Tibial artery (tissue), 4 donors: ENCODE data around the gene AHRR.

Experiments used
- DNase-seq, 2 donors: peaks; one replicate each; pipeline ENCODE4 v3.0.0-alpha.2; 2019
- H3K27ac ChIP-seq, 2 donors: fragments of 200-600 bp; sonication (generic) in 1 of 2; 1 replicate in 1 of 2; 2 replicates in 1 of 2; pipeline ENCODE4 v1.5.1; 2018 to 2019; ENCODE audit warnings: mild to moderate bottlenecking in 1 of 2
- H3K27me3 ChIP-seq, 2 donors: fragments of 200-600 bp; sonication (generic) in 1 of 2; one replicate each; pipeline versions ENCODE4 v1.5.1 to v1.6.0; 2016 to 2019
- H3K36me3 ChIP-seq, 3 donors: fragments of 200-600 bp; sonication (generic) in 2 of 3; one replicate each; pipeline ENCODE4 v1.5.1; 2016 to 2019; ENCODE audit warnings: mild to moderate bottlenecking in 2 of 3
- H3K4me1 ChIP-seq, 4 donors: fragments of 200-600 bp; sonication (generic) in 2 of 4; 1 replicate in 3 of 4; 2 replicates in 1 of 4; pipeline ENCODE4 v1.5.1; 2016 to 2019
- H3K4me3 ChIP-seq, 2 donors: fragments of 200-600 bp; sonication (generic) in 1 of 2; 1 replicate in 1 of 2; 2 replicates in 1 of 2; pipeline ENCODE4 v1.5.1; 2018 to 2019; ENCODE audit warnings: mild to moderate bottlenecking in 2 of 2
- H3K9me3 ChIP-seq, 3 donors: fragments of 200-600 bp; sonication (generic) in 1 of 3; one replicate each; pipeline ENCODE4 v1.5.1; 2016 to 2019
- intact Hi-C: fragments of 100-400 bp; cut with DNase I; formaldehyde crosslinking; loops from one replicate; pipeline ENCODE4 v1.15.0; 2023; ENCODE audit warnings: low total_unique reads
- TF ChIP-seq, protein P1 (sequence below), 2 experiments: fragments of 200-600 bp in 1 of 2; fragments of 450-650 bp in 1 of 2; IDR thresholded peaks; one replicate each; pipeline ENCODE4 v1.5.1; 2017 to 2019; ENCODE audit warnings: antibody characterized with exemption in 2 of 2, mild to moderate bottlenecking in 1 of 2, moderate library complexity in 1 of 2

Gene AHRR

DNA sequence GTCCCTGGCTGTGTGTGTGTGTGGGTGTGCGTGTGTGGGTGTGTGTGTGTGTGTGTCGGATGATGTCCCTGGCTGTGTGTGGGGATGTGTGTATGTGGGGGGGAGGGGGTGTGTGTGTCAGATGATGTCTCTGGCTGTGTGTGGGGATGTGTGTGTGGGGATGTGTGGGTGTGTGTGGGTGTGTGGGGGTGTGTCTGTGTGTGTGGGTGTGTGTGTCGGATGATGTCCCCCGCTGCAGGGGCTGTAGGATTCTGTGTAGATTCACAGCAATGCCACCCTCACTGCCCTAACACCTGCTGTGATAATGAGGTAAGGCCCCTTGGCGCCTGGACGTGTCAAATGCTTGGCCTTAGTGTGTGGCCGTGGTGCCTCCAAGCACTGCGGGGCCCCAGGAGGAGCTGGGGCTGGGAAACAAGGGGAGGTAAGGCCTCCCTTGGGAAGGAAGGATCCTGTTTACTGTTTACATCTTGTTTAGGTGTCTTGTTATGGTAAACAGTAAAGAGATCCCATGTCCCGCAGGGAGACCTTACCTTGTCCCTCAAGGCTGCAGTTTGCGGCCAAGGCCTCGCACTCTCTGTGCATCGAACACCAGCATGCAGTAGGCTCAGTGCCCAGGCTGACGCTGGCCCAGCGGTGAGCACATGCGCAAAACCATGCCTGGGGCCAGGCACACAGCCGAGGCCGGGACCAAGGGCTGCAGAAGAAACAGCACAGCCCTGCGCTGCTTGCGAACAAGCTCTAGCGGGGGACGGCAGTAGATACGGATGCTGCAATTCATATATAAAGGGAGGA, 24.1 kb downstream of the AHRR start:
- peaks cover 0 to 9% (median 3%) of the 10 kb centered on the region in 4 donors for H3K4me1 ChIP-seq
- peaks cover 0 to 38% of the 10 kb centered on the region in 2 donors for H3K27me3 ChIP-seq
- TF ChIP-seq, protein P1, sequence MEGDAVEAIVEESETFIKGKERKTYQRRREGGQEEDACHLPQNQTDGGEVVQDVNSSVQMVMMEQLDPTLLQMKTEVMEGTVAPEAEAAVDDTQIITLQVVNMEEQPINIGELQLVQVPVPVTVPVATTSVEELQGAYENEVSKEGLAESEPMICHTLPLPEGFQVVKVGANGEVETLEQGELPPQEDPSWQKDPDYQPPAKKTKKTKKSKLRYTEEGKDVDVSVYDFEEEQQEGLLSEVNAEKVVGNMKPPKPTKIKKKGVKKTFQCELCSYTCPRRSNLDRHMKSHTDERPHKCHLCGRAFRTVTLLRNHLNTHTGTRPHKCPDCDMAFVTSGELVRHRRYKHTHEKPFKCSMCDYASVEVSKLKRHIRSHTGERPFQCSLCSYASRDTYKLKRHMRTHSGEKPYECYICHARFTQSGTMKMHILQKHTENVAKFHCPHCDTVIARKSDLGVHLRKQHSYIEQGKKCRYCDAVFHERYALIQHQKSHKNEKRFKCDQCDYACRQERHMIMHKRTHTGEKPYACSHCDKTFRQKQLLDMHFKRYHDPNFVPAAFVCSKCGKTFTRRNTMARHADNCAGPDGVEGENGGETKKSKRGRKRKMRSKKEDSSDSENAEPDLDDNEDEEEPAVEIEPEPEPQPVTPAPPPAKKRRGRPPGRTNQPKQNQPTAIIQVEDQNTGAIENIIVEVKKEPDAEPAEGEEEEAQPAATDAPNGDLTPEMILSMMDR (IDR thresholded peaks at IDR 0.05), result no peak
- H3K27ac ChIP-seq, result no peak overlapping the region
- DNase-seq, result no peak
- no peaks in the 10 kb centered on the region for H3K36me3 ChIP-seq
- H3K4me3 ChIP-seq, result no peak overlapping the region
- H3K9me3 ChIP-seq, result no peaks in the 10 kb centered on the region
- intact Hi-C loops, result no loop called here

DNA sequence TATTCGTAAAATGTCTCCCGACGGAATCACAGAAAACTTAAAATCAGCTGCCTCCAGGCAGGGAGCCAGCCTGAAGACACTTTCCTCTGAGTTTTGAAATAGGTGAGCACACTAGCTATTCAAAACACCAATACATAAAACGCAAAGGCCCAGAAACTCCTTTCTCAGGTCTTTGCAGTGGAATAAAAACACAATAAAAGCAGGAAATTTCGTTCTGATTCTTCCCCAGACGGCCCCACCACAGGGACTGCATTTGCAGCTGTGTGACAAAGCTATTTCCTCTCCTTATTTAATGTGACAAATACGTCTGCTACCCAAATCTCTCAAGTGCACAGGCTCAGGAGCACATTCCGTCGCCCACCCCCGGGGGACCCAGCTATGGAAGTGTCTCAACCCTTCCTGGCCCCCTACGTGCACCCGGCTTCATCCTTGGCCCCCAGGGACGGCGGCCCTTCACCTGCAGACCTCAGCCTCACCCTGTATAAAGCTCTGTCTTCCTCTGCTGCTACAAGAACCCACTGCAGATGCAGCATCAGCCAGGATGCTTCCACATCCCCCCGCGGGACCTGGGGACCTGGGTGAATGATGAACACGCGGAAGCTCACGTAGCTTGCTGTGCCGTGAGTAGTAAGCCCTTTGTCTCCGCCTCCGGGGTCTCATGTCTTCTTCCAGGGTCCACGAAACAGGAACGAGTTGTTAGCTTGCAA, 24.9 kb downstream of the AHRR start:
- intact Hi-C loops, result no loop called here
- DNase-seq, result no peak

DNA sequence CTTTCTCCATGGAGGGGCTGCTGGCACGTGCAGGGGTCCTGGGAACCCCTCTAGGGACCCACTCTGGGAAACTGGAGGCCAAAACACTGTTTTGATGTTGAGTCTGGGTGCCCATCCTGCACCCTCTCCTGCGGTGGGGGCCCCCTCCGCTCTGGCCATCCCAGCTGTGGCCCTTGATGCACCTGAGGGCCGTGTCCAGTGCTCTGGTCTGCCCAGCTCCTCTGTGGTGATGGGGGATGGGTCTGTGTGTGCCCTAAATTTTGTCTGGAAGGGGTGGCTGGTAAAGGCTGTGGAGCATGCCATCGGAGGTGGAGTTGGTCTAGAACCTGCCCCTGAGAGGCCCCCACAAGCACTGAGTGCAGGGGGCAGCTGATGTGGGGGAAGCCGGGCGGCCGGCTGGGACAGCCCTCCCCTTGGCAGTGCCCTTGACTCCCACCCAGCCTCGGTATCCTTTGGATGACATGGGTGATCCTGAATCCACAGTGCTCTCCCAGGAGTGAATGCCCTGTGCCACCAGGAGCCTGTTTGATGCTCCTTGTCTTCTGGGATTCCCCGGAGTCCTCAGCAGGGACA, 26.3 kb downstream of the AHRR start:
- intact Hi-C loops, result no loop called here
- H3K27ac ChIP-seq, result no peak overlapping the region
- H3K27me3 ChIP-seq, result peaks cover 0 to 36% of the 10 kb centered on the region in 2 donors
- DNase-seq, result no peak
- H3K4me3 ChIP-seq, result no peak overlapping the region
- TF ChIP-seq, protein P1 (IDR thresholded peaks at IDR 0.05), result no peak
- no peaks in the 10 kb centered on the region for H3K36me3 ChIP-seq
- no peaks in the 10 kb centered on the region for H3K9me3 ChIP-seq
- H3K4me1 ChIP-seq, result peaks cover 0 to 9% (median 3%) of the 10 kb centered on the region in 4 donors

More for the DNA sequence above, 24.9 kb downstream of the AHRR start:
- Histone ChIP-seq H3K27me3 (peaks cover 0 to 38% of the 10 kb centered on the region in 2 donors), H3K36me3 (no peaks in the 10 kb centered on the region), H3K4me1 (peaks cover 0 to 9% (median 3%) of the 10 kb centered on the region in 4 donors), H3K27ac (no peak overlapping the region), H3K9me3 (no peaks in the 10 kb centered on the region), H3K4me3 (no peak overlapping the region)
- TF ChIP-seq, protein P1 (IDR thresholded peaks at IDR 0.05), result no peak

DNA sequence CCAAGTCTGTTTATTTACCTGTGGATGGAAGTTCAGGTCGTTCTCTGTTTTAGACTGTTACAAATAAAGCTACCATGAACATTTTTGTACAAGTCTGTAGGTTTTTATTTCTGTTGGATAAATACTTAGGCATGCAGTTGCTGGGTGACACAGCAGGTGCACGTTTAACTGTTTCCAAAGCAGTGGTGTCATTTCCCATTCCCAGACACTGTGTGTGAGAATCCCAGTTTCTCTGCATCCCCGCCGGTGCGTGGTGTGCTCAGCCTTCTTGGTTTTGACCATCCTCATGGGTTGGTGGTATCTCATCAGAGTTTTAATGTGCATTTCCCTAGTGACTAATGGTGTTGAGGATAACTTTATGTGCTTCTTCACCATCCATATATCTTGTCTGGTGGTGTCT, 27.2 kb downstream of the AHRR start:
- intact Hi-C loops, result no loop called here
- no peaks in the 10 kb centered on the region for H3K36me3 ChIP-seq
- H3K4me3 ChIP-seq, result no peak overlapping the region
- TF ChIP-seq, protein P1 (IDR thresholded peaks at IDR 0.05), result no peak
- H3K4me1 ChIP-seq, result peaks cover 0 to 5% (median 2%) of the 10 kb centered on the region in 4 donors
- no peak for DNase-seq
- no peak overlapping the region for H3K27ac ChIP-seq
- no peaks in the 10 kb centered on the region for H3K9me3 ChIP-seq
- peaks cover 0 to 27% of the 10 kb centered on the region in 2 donors for H3K27me3 ChIP-seq

DNA sequence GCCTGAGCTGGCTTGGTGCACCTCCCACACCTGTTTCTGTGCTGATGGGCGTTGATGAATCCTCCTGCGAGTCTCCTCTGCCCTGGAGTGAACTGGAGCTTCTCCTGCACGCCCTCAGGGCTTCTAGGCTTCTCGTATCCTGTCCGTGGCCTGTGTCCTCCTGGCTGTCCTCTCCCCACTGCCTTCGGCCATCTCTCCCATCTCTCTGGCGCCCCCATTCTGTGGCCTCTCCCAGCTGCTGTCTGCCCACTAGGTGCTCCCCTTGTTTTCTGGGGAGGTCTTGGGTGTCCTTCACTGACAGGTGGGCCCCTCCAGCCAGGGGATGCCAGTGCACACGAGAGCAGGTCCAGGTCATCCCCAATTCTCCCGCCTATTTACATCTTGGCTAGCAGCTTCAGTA, 28.8 kb downstream of the AHRR start:
- Histone ChIP-seq H3K36me3 (no peaks in the 10 kb centered on the region), H3K4me3 (no peak overlapping the region), H3K9me3 (no peaks in the 10 kb centered on the region), H3K27me3 (peaks cover 0 to 23% of the 10 kb centered on the region in 2 donors), H3K27ac (no peak overlapping the region), H3K4me1 (no peaks in the 10 kb centered on the region)
- intact Hi-C loops, result no loop called here
- TF ChIP-seq, protein P1 (IDR thresholded peaks at IDR 0.05), result no peak
- no peak for DNase-seq
